ENCODE results near the gene SERPINB12. TPM values are rescaled to one million over a fixed set of nuclear protein-coding genes. Genes with fewer than 3 reads are reported as not detected.

The SERPINB12 gene
- total and polyA plus RNA-seq, 10 of the 15 experiments (the other 5 are each of a cell fraction or from before 2014, with no cell fraction given), result not detected

GRCh38 chr18:63520053-63520685 is 22.0 kb upstream of the SERPINB12 start:
- DNase-seq (ENCODE audit: low read depth, low spot score), result no peak
- Histone ChIP-seq H3K36me3 (ENCODE audit: control insufficient read depth in 2 of 2, insufficient read depth in 2 of 2, low read length in 1 of 2) (no peaks in the 10 kb centered on the region), H3K4me3 (no peak overlapping the region), H3K79me2 (ENCODE audit: control insufficient read depth, insufficient read depth, low read length) (no peaks in the 10 kb centered on the region), H3K4me1 (ENCODE audit: control insufficient read depth, insufficient read depth, low read length) (no peaks in the 10 kb centered on the region), H4K20me1 (ENCODE audit: control insufficient read depth, insufficient read depth) (no peaks in the 10 kb centered on the region), H3K9ac (ENCODE audit: control insufficient read depth, insufficient read depth, low read length) (no peak overlapping the region), H3K27me3 (replicated peaks in 1 of 2; ENCODE audit: control insufficient read depth in 2 of 2, insufficient read depth in 2 of 2, low read length in 1 of 2) (no peaks in the 10 kb centered on the region; a peak in 1 of 4 replicates), H3K9me3 (replicated peaks; ENCODE audit: control insufficient read depth, insufficient read depth, low read length) (no peaks in the 10 kb centered on the region), H3K27ac (ENCODE audit: control insufficient read depth, insufficient read depth) (no peak overlapping the region), H2AFZ (ENCODE audit: control insufficient read depth, low read depth, low read length) (no peak overlapping the region), H3K4me2 (ENCODE audit: control insufficient read depth, insufficient read depth) (no peak overlapping the region)
- no peak for FAIRE-seq
- ChIA-PET CTCF (interaction anchor here (0.6 to 8.2 kb wide), 8 partner anchors 12 to 1256 kb away, joined by 3 to 237 read pairs (median 16); no protein-coding TSS in a partner anchor), SMC1A (ENCODE audit: uncharacterized antibody, unreplicated experiment) (interaction anchor here (1.0 to 7.1 kb wide), 3 partner anchors 30 to 416 kb away, joined by 3 to 130 read pairs (median 7); no protein-coding TSS in a partner anchor), POLR2A (no interaction called here), RAD21 (ENCODE audit: unreplicated experiment) (interaction anchor here (2.8 to 10.9 kb wide), 3 partner anchors 59 to 325 kb away, joined by 14 to 149 read pairs (median 16); no protein-coding TSS in a partner anchor)
- TF ChIP-seq CHD1 (IDR thresholded peaks at IDR 0.05; ENCODE audit: low read depth, low read length) (no peak), SP1 (IDR thresholded peaks at IDR 0.05; ENCODE audit: low read depth, low read length) (no peak), IRF5 (IDR thresholded peaks at IDR 0.05; ENCODE audit: borderline replicate concordance) (no peak), ZNF687 (IDR thresholded peaks at IDR 0.05) (no peak), RB1 (IDR thresholded peaks at IDR 0.05; ENCODE audit: borderline replicate concordance) (no peak), TARDBP (IDR thresholded peaks at IDR 0.05; ENCODE audit: borderline replicate concordance) (no peak), SUZ12 (IDR thresholded peaks at IDR 0.05; ENCODE audit: unreplicated experiment) (no peak), NR2C2 (IDR thresholded peaks at IDR 0.05; ENCODE audit: borderline replicate concordance, control insufficient read depth, insufficient read length, low read depth) (no peak), CREB1 (IDR thresholded peaks at IDR 0.05; ENCODE audit: low read depth) (no peak), TCF3 (IDR thresholded peaks at IDR 0.05; ENCODE audit: borderline replicate concordance, insufficient read depth, low read depth, low read length) (no peak)
- in situ Hi-C loops (cut with MboI), result loop anchor here (5.0 to 25.0 kb wide), 3 partner anchors 52 to 467 kb away; no protein-coding TSS in a partner anchor
- no TSS peak for BruUV-seq (replicated peaks)
- no peak for ATAC-seq
- intact Hi-C loops (cut with micrococcal nuclease; ENCODE audit: unreplicated experiment), result no loop called here
- WGBS (ENCODE audit: insufficient coverage, insufficient replicate concordance, low lambda C conversion rate, missing lambda C conversion rate), result 8% methylated on average over 3 of the region's 3 CpGs

Measured in GM12878 (cell line).